Ishikawa (cell line): Measurements from ENCODE around the gene SERPINE2.

Experiments
- CEBPB ChIP-seq: IDR thresholded peaks from 2 replicates; pipeline ENCODE4 v1.6.1; 2012
- EP300 ChIP-seq: IDR thresholded peaks from 2 replicates; pipeline ENCODE4 v1.6.1; 2012; ENCODE audit warnings: borderline replicate concordance
- FOXM1 ChIP-seq: IDR thresholded peaks from 2 replicates; pipeline ENCODE4 v1.6.1; 2012; ENCODE audit warnings: low read depth, borderline replicate concordance
- NFIC ChIP-seq: IDR thresholded peaks from 2 replicates; pipeline ENCODE4 v1.6.1; 2012
- TEAD4 ChIP-seq: IDR thresholded peaks from 2 replicates; pipeline ENCODE4 v1.6.1; 2012
- YY1 ChIP-seq: IDR thresholded peaks from 2 replicates; pipeline ENCODE4 v1.6.1; 2012; ENCODE audit warnings: low read depth
- ZBTB7A ChIP-seq: IDR thresholded peaks from 2 replicates; pipeline ENCODE4 v1.6.1; 2012; ENCODE audit warnings: low read depth
- TF ChIP-seq, protein P1 (sequence below): IDR thresholded peaks from 2 replicates; pipeline ENCODE4 v1.6.1; 2012; ENCODE audit warnings: low read depth, mild to moderate bottlenecking
- TF ChIP-seq, protein P2 (sequence below): IDR thresholded peaks from 2 replicates; pipeline ENCODE4 v1.6.1; 2012

DNA sequence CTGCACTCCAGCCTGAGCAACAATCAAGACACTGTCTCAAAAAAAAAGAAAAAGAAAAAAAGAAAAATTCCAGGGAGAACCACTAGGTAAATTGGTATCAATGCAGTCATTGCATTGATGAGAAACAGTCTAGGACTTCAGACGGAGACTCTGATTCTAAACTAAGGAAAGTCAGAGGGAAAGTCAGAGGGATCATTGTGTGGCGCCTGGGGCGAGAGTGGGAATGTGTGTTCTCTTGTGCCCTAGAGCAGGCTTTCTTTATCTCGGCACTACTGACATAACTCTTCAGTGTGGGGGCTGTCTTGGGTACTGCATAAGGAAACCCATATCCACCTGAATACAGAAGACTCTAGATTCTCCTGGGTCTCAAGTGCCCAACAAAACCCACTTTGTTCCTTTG, 24.8 kb downstream of the SERPINE2 start:
- TF ChIP-seq FOXM1 = no peak
- TF ChIP-seq, protein P1, sequence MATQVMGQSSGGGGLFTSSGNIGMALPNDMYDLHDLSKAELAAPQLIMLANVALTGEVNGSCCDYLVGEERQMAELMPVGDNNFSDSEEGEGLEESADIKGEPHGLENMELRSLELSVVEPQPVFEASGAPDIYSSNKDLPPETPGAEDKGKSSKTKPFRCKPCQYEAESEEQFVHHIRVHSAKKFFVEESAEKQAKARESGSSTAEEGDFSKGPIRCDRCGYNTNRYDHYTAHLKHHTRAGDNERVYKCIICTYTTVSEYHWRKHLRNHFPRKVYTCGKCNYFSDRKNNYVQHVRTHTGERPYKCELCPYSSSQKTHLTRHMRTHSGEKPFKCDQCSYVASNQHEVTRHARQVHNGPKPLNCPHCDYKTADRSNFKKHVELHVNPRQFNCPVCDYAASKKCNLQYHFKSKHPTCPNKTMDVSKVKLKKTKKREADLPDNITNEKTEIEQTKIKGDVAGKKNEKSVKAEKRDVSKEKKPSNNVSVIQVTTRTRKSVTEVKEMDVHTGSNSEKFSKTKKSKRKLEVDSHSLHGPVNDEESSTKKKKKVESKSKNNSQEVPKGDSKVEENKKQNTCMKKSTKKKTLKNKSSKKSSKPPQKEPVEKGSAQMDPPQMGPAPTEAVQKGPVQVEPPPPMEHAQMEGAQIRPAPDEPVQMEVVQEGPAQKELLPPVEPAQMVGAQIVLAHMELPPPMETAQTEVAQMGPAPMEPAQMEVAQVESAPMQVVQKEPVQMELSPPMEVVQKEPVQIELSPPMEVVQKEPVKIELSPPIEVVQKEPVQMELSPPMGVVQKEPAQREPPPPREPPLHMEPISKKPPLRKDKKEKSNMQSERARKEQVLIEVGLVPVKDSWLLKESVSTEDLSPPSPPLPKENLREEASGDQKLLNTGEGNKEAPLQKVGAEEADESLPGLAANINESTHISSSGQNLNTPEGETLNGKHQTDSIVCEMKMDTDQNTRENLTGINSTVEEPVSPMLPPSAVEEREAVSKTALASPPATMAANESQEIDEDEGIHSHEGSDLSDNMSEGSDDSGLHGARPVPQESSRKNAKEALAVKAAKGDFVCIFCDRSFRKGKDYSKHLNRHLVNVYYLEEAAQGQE = no peak
- TF ChIP-seq NFIC = no peak
- no peak for TF ChIP-seq TEAD4
- no peak for TF ChIP-seq EP300
- TF ChIP-seq, protein P2, sequence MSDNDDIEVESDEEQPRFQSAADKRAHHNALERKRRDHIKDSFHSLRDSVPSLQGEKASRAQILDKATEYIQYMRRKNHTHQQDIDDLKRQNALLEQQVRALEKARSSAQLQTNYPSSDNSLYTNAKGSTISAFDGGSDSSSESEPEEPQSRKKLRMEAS = no peak
- no peak for TF ChIP-seq YY1
- no peak for TF ChIP-seq CEBPB
- no peak for TF ChIP-seq ZBTB7A
